GM23338 (cell line): ENCODE data around the gene UBE2D4. TPM values are rescaled to one million over a fixed set of nuclear protein-coding genes. Genes with fewer than 3 reads are reported as not detected.
"Not testable (repeated sequence)": the region's sequence is repeated elsewhere in the genome, so short reads cannot be mapped to it uniquely, and the experiment has no call there.

ENCODE experiments used
- ATAC-seq: fragments of 200-7000 bp; cut with Tn5 transposase; 3 replicates; pipeline ENCODE4 v1.9.1; 2020
- DNase-seq: peaks from one replicate; pipeline ENCODE4 v3.0.0-alpha.2; 2015; ENCODE audit warnings: low spot score
- H2AFZ ChIP-seq: fragments of 200-600 bp; sonication (generic); 2 replicates; pipeline ENCODE4 v1.8.0; 2016; ENCODE audit warnings: antibody characterized with exemption, mild to moderate bottlenecking, moderate library complexity
- H3F3A ChIP-seq: fragments of 200-600 bp; sonication (generic); replicated peaks from 2 replicates; pipeline ENCODE4 v1.8.0; 2017; ENCODE audit warnings: antibody characterized with exemption, mixed run types, low read depth
- H3K27ac ChIP-seq: fragments of 200-600 bp; sonication (generic); 2 replicates; pipeline ENCODE4 v1.6.1; 2016; ENCODE audit warnings: low read depth
- H3K27me3 ChIP-seq: fragments of 200-600 bp; sonication (generic); 2 replicates; pipeline ENCODE4 v1.8.0; 2016; ENCODE audit warnings: mild to moderate bottlenecking, mixed run types, moderate library complexity; ENCODE audit not compliant: insufficient read depth
- H3K36me3 ChIP-seq: fragments of 200-600 bp; sonication (generic); 2 replicates; pipeline ENCODE4 v1.8.0; 2016; ENCODE audit warnings: mild to moderate bottlenecking; ENCODE audit not compliant: insufficient read depth
- H3K4me1 ChIP-seq: fragments of 200-600 bp; sonication (generic); 2 replicates; pipeline ENCODE4 v1.8.0; 2016; ENCODE audit warnings: mild to moderate bottlenecking, moderate library complexity; ENCODE audit not compliant: insufficient read depth
- H3K4me2 ChIP-seq: fragments of 200-600 bp; sonication (generic); 2 replicates; pipeline ENCODE4 v1.7.1; 2017; ENCODE audit warnings: mixed run types
- H3K4me3 ChIP-seq: fragments of 200-600 bp; sonication (generic); 2 replicates; pipeline ENCODE4 v1.6.1; 2016; ENCODE audit warnings: mixed run types
- H3K79me2 ChIP-seq: fragments of 200-600 bp; sonication (generic); replicated peaks from 2 replicates; pipeline ENCODE4 v1.8.0; 2017; ENCODE audit warnings: mild to moderate bottlenecking; ENCODE audit not compliant: insufficient read depth
- H3K9me2 ChIP-seq: fragments of 200-600 bp; sonication (generic); 2 replicates; pipeline ENCODE4 v1.8.0; 2017; ENCODE audit not compliant: insufficient read depth
- H4K20me1 ChIP-seq: fragments of 200-600 bp; sonication (generic); replicated peaks from 2 replicates; pipeline ENCODE4 v1.8.0; 2017; ENCODE audit warnings: mild to moderate bottlenecking; ENCODE audit not compliant: insufficient read depth
- H3K27ac Mint-ChIP-seq: 2 replicates; pipeline ENCODE4 v1.8.0; 2020; ENCODE audit warnings: inconsistent platforms, mild to moderate bottlenecking, moderate library complexity, mixed read lengths
- H3K27me3 Mint-ChIP-seq: 3 replicates; pipeline ENCODE4 v1.8.0; 2022; ENCODE audit warnings: low read depth, mild to moderate bottlenecking, moderate library complexity, mixed read lengths, inconsistent platforms; ENCODE audit not compliant: insufficient read depth, poor library complexity
- H3K36me3 Mint-ChIP-seq: 3 replicates; pipeline ENCODE4 v1.8.0; 2021; ENCODE audit warnings: low read depth, mild to moderate bottlenecking, inconsistent platforms, moderate library complexity, mixed read lengths
- H3K4me1 Mint-ChIP-seq: 3 replicates; pipeline ENCODE4 v1.8.0; 2020; ENCODE audit warnings: mild to moderate bottlenecking, inconsistent platforms, mixed read lengths
- H3K4me3 Mint-ChIP-seq: 3 replicates; pipeline ENCODE4 v1.8.0; 2021; ENCODE audit warnings: moderate library complexity, mild to moderate bottlenecking, inconsistent platforms, mixed read lengths
- H3K9me3 Mint-ChIP-seq: 3 replicates; pipeline ENCODE4 v1.8.0; 2020; ENCODE audit warnings: moderate library complexity, mild to moderate bottlenecking, inconsistent platforms, mixed read lengths
- polyA plus RNA-seq: library from polyadenylated mRNA; unstranded; fragments of >200 nt; fragmentation: Nextera tagmentation; extraction: Ambion mirVana; gene quantifications from 2 replicates; pipeline ENCODE4 v1.2.1, GENCODE V29; 2016
- total RNA-seq: library from RNA; depleted of rRNA; stranded (reverse); fragments of >200 nt; shearing (Covaris generic); gene quantifications from 2 replicates; pipeline ENCODE4 v1.2.3, GENCODE V29; 2014; rRNA removed

UBE2D4 gene
- total and polyA plus RNA-seq, 2 experiments from 2014 or later, result 5.8 to 8.4 TPM

DNA sequence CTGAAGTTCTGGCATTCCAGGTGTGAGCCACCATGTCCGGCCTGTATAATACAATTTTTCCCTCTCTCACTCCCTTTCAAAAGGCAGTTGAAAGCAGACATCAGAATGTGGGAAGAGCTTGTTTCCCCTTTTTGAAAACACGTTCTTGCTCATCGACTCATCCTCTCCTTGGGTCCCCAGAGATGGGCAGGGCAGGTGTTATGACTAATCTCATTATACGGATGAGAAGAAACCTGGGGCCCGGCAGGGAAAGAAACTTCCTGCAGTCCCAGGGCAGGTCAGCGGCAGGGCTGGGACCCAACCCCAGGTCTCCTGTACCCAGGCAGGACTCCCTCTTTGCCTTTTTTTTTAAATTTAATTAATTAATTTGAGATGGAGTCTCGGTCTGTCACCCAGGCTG is 66.7 kb downstream of the UBE2D4 start:
- H3K4me2 ChIP-seq, H3K4me1 Mint-ChIP-seq, H4K20me1 ChIP-seq, H3K4me3 Mint-ChIP-seq, H3K27me3 ChIP-seq, H3K27ac ChIP-seq, H3K79me2 ChIP-seq, H2AFZ ChIP-seq, H3K9me3 Mint-ChIP-seq, ATAC-seq, H3K27me3 Mint-ChIP-seq, H3K27ac Mint-ChIP-seq, H3K36me3 ChIP-seq, H3K9me2 ChIP-seq, DNase-seq, H3K4me3 ChIP-seq, H3F3A ChIP-seq, H3K4me1 ChIP-seq, H3K36me3 Mint-ChIP-seq: not testable (repeated sequence)

DNA sequence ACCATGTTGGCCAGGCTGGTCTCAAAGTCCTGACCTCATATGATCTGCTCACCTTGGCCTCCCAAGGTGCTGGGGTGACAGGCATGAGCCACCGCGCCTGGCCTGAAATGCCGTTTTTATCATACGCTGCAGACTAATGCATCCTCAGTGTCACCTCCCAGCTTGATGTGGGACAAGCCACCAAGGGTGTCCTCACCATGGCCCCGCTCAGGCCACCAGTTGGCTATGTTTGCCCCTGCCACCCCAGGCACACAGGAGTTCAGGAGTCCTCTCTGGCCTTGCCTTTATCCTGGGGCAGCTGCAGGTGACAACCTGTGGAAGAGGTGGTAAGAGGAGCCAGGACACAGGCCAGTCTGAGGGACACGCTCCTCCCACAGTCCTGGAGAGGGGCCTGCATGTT is 68.4 kb downstream of the UBE2D4 start:
- H3K9me3 Mint-ChIP-seq, H3K9me2 ChIP-seq, H3K4me2 ChIP-seq, H3K27me3 Mint-ChIP-seq, H3K4me3 ChIP-seq, H3K27ac Mint-ChIP-seq, H3K79me2 ChIP-seq, H3K4me3 Mint-ChIP-seq, H3K4me1 Mint-ChIP-seq, H3K36me3 ChIP-seq, H3F3A ChIP-seq, H3K4me1 ChIP-seq, H4K20me1 ChIP-seq, H3K36me3 Mint-ChIP-seq, H3K27ac ChIP-seq, H3K27me3 ChIP-seq, H2AFZ ChIP-seq, DNase-seq, ATAC-seq: not testable (repeated sequence)

DNA sequence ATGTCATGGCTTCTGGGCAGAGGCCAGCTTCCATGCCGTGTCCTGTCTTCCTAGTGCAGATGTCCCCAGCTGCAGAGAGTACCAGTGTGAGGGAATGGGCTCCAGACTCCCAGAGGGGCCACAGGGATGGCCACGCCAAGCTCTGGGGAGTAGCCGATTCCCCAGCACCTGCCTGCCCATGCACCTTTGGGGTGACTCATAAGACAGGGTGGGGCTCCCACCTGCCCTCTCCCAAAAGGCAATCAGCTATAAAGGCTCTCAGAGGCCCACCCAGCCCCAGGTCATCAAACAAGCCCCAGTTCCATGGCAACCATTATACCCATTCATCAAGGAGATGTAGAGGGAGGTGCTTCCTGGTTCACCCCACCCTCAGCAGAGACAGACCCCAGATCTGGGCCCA is 71.3 kb downstream of the UBE2D4 start, which contains the start of gene SPDYE1:
Gene SPDYE1 (plus strand): TSS at position 366 of the 400 bp plus-strand sequence. CDS start 2,053 bp downstream, outside the sequence.
- not testable (repeated sequence) for ATAC-seq, H3K79me2 ChIP-seq, H3K27me3 Mint-ChIP-seq, H2AFZ ChIP-seq, H3K27ac Mint-ChIP-seq, H3K36me3 Mint-ChIP-seq, H3K4me1 Mint-ChIP-seq, H4K20me1 ChIP-seq, H3K4me3 ChIP-seq, DNase-seq, H3K27me3 ChIP-seq, H3K9me3 Mint-ChIP-seq, H3K9me2 ChIP-seq, H3K4me2 ChIP-seq, H3K36me3 ChIP-seq, H3K4me1 ChIP-seq, H3K27ac ChIP-seq, H3K4me3 Mint-ChIP-seq, H3F3A ChIP-seq

Other genes starting within 250 kb of the UBE2D4 start
- gene COA1, start 196.9 kb upstream of the UBE2D4 start, total RNA-seq, result 149 and 158 TPM in 2 replicates
- 152 and 156 TPM in 2 replicates for gene COA1, start 196.9 kb upstream of the UBE2D4 start, polyA plus RNA-seq
- 17.0 and 20.4 TPM in 2 replicates for gene BLVRA, start 167.8 kb upstream of the UBE2D4 start, total RNA-seq
- 37.7 and 46.5 TPM in 2 replicates for gene BLVRA, start 167.8 kb upstream of the UBE2D4 start, polyA plus RNA-seq
- 82.9 and 91.2 TPM in 2 replicates for gene MRPS24, start 56.9 kb upstream of the UBE2D4 start, total RNA-seq
- 143 and 152 TPM in 2 replicates for gene MRPS24, start 56.9 kb upstream of the UBE2D4 start, polyA plus RNA-seq
- 13.2 and 14.7 TPM in 2 replicates for gene URGCP, start 19.8 kb upstream of the UBE2D4 start, total RNA-seq
- 6.6 and 7.2 TPM in 2 replicates for gene URGCP, start 19.8 kb upstream of the UBE2D4 start, polyA plus RNA-seq
- not detected in 2 replicates for gene SPDYE1, start 71.5 kb downstream of the UBE2D4 start, total RNA-seq
- gene SPDYE1, start 71.5 kb downstream of the UBE2D4 start, polyA plus RNA-seq, result 1.4 and 1.6 TPM in 2 replicates
- gene DBNL, start 118.3 kb downstream of the UBE2D4 start, total RNA-seq, result 44.7 and 49.4 TPM in 2 replicates
- 17.1 and 18.1 TPM in 2 replicates for gene DBNL, start 118.3 kb downstream of the UBE2D4 start, polyA plus RNA-seq
- gene PGAM2, start 139.1 kb downstream of the UBE2D4 start, total RNA-seq, result 0.78 and 2.9 TPM in 2 replicates
- 5.1 and 7.8 TPM in 2 replicates for gene PGAM2, start 139.1 kb downstream of the UBE2D4 start, polyA plus RNA-seq
- 19.8 and 35.4 TPM in 2 replicates for gene POLM, start 156.1 kb downstream of the UBE2D4 start, total RNA-seq
- gene POLM, start 156.1 kb downstream of the UBE2D4 start, polyA plus RNA-seq, result 7.1 and 8.0 TPM in 2 replicates
- gene AEBP1, start 177.9 kb downstream of the UBE2D4 start, total RNA-seq, result 36.7 and 42.0 TPM in 2 replicates
- 15.1 and 16.0 TPM in 2 replicates for gene AEBP1, start 177.9 kb downstream of the UBE2D4 start, polyA plus RNA-seq
- gene POLD2, start 197.1 kb downstream of the UBE2D4 start, total RNA-seq, result 111 and 127 TPM in 2 replicates
- 101 and 108 TPM in 2 replicates for gene POLD2, start 197.1 kb downstream of the UBE2D4 start, polyA plus RNA-seq
- 2.4 TPM in 1 of 2 replicates, not detected in the other for gene MYL7, start 214.9 kb downstream of the UBE2D4 start, total RNA-seq
- 4.8 and 8.3 TPM in 2 replicates for gene MYL7, start 214.9 kb downstream of the UBE2D4 start, polyA plus RNA-seq